ES-I3 (cell line): ENCODE data around the gene CLEC3B.

Experiments
- H3K36me3 ChIP-seq: 2 replicates; pipeline ENCODE4 v1.6.1; 2013; ENCODE audit warnings: mild to moderate bottlenecking, low read length, control low read depth, moderate library complexity; ENCODE audit not compliant: insufficient read depth
- H3K4me1 ChIP-seq: 2 replicates; pipeline ENCODE4 v1.6.1; 2013; ENCODE audit warnings: mild to moderate bottlenecking, control low read depth, low read length; ENCODE audit not compliant: insufficient read depth
- H3K9ac ChIP-seq: 2 replicates; pipeline ENCODE4 v1.6.1; 2013; ENCODE audit warnings: low read depth, mild to moderate bottlenecking, low read length, moderate library complexity
- H3K9me3 ChIP-seq: 2 replicates; pipeline ENCODE4 v1.6.1; 2013; ENCODE audit warnings: mild to moderate bottlenecking, low read length, moderate library complexity; ENCODE audit not compliant: control insufficient read depth, insufficient read depth

The CLEC3B gene

DNA sequence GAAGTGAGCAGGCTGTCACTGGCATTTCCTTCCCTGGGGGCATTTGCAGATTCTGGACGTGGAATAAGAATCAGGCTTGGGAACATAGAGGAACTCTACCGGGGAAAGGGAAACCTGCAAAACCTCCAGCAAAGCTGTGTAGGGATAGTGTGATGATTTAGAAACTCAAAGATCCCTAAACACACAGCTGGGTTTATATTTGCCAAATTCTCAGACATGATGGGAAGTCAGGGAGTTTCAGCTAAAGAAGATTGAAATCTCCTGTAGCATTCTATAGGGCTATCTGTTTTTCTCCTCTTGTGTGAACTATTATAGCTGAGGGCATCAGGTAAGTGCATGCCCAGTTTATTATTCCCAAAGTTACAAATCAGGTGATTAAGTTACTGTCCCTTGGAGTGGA is 9.2 kb upstream of the CLEC3B start:
- Histone ChIP-seq H3K9me3 (no peaks in the 10 kb centered on the region), H3K9ac (no peak overlapping the region), H3K4me1 (peaks cover 14% of the 10 kb centered on the region; the same call in 1 of the 2 replicates), H3K36me3 (peaks cover 8% of the 10 kb centered on the region; the same call in 1 of the 2 replicates)

DNA sequence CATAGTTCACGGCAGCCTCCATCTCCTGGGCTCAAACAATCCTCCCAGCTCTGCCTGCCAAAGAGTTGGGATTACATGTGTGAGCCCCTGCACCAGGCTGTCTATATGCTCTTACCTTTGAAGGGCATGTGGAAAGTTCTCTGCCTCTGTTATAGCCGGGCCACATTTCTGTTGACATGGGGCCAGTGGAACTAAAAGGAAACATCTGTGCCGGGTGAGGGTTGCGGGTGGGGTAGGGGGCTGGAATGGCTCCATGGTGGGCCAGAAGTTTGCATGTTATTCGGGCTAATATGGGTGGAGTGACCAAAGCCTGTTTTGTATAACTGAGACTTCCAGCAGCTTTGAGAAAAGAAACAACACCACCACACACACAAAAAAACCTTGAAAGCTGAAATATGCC is 8.3 kb upstream of the CLEC3B start:
- Histone ChIP-seq H3K4me1 (peaks cover 14% of the 10 kb centered on the region; the same call in 1 of the 2 replicates), H3K9ac (no peak overlapping the region), H3K36me3 (peaks cover 6% of the 10 kb centered on the region; the same call in 1 of the 2 replicates), H3K9me3 (no peaks in the 10 kb centered on the region)

DNA sequence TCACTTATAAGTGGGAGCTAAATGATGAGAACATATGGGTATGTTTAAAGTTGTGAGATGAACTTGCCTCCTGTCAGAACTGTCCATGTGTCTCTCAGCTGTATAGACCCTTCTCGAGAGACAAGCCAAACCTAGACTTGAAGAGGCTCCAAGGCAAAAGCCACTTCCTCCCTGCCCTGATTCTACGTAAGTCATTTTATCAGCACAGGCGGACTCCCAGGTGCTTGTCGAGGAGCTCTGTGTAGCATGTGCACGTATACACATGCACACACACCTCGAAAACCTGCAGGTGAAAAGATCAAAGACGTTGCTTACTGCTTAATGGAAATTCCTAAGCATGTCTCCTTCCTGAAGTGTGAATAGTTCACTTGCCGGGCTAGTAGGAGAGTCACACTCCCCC is 5.6 kb upstream of the CLEC3B start:
- H3K9me3 ChIP-seq: no peaks in the 10 kb centered on the region
- H3K36me3 ChIP-seq: no peaks in the 10 kb centered on the region
- no peak overlapping the region for H3K9ac ChIP-seq
- H3K4me1 ChIP-seq: peaks cover 14% of the 10 kb centered on the region; the same call in 1 of the 2 replicates

DNA sequence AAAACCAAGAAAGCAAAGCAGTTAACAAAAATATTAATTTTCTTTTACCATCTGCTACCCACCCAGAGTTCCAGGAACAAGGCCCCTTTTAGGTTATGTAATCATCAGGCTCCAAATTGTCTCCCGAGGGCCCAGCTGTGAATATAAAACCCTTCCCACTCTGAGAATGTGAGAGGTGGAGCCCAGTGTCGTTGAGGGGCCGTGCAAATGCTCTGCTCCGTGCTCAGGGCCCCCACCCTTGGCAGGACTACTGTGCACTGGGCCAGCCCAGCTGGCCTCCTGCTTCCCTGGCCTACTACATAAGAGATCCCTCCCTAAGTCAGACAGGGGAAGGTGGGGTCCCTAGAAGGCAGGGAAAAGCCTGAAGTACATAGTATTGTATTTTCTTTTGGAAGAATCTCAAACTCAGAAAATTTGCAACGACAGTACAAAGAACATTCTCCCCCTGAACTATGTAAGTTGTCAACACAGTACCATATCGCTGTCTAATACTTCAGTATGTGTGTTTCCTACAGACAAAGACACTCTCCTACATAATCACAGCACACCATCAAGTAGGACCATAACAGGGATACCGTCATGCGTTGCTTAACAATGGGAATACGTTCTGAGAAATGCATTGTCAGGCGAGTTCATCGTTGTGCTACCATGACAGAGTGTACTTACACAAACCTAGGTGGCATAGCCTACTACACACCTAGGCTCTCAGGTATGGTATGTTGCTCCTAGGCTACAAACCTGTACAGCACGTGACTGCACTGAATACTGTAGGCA is 4.4 kb upstream of the CLEC3B start:
- no peak overlapping the region for H3K9ac ChIP-seq
- no peaks in the 10 kb centered on the region for H3K9me3 ChIP-seq
- peaks cover 10% of the 10 kb centered on the region; the same call in 1 of the 2 replicates for H3K4me1 ChIP-seq
- H3K36me3 ChIP-seq: no peaks in the 10 kb centered on the region

DNA sequence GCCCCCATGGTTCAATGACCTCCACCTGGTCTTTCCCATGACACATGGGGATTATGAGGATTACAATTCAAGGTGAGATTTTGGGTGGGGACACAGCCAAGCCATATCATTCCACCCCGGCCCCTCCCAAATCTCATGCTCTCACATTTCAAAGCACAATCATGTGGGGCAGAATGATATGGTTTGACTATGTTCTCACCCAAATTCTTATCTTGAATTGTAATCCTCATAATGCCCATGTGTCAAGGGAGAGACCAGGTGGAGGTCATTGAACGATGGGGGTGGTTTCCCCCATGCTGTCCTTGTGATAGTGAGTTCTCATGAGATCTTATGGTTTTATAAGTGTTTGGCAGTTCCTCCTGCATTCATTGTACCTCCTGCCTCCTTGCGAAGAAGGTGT is 2.4 kb upstream of the CLEC3B start:
- Histone ChIP-seq H3K9me3 (no peaks in the 10 kb centered on the region), H3K36me3 (no peaks in the 10 kb centered on the region), H3K4me1 (no peaks in the 10 kb centered on the region)

GRCh38 chr3:45024542-45025255 is 1.4 kb upstream of the CLEC3B start:
- Histone ChIP-seq H3K36me3 (no peaks in the 10 kb centered on the region), H3K9ac (no peak overlapping the region), H3K9me3 (no peaks in the 10 kb centered on the region), H3K4me1 (no peaks in the 10 kb centered on the region)

More for the DNA sequence above, 2.4 kb upstream of the CLEC3B start:
- H3K9ac ChIP-seq: no peak overlapping the region

DNA sequence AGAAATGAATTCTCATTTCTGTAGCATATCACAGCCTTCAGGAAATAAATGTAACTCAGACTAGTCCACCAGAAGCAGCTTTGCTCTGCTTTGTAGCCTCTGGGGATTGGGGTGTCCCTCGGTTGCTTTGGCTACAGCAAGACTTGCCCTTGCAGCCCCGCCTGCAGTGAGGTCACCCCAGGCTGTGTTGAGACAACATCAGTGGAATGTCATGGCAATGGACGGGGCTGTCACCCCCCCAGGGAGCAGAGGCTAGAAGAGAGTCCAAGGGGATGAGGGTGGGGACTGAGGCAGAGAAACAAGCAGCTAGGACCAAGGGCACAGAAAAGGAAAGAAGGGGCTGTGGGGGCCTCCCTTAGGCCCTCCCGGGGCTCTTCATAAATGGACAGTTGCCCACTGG is 854 bp downstream of the CLEC3B start:
- Histone ChIP-seq H3K36me3 (no peaks in the 10 kb centered on the region), H3K9me3 (no peaks in the 10 kb centered on the region), H3K4me1 (peaks cover 7% of the 10 kb centered on the region), H3K9ac (no peak overlapping the region)

GRCh38 chr3:45027441-45027840 is 1.3 kb downstream of the CLEC3B start:
- no peaks in the 10 kb centered on the region for H3K9me3 ChIP-seq
- H3K9ac ChIP-seq: no peak overlapping the region
- H3K4me1 ChIP-seq: peaks cover 7% of the 10 kb centered on the region
- no peaks in the 10 kb centered on the region for H3K36me3 ChIP-seq

DNA sequence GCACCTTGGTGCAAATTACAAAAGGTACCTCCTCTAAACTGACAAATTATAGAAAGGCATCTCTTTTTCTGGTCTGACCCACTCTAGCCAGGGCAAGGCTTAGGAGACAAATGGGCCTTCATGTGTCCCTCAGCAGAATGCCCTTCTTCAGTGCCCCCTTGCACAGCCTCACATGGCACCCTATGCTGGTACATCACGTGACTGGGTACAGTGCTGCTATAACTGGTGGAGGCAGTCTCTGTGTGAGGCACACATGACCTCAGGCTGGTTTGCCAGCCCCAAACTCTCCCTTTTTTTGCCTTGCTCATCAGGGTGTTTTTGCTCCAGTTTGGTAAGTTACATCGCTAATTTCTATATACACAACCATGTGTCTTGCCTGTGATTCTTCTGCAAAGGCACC is 3.1 kb downstream of the CLEC3B start:
- H3K9ac ChIP-seq: no peak overlapping the region
- no peaks in the 10 kb centered on the region for H3K9me3 ChIP-seq
- peaks cover 7% of the 10 kb centered on the region for H3K4me1 ChIP-seq
- no peaks in the 10 kb centered on the region for H3K36me3 ChIP-seq

DNA sequence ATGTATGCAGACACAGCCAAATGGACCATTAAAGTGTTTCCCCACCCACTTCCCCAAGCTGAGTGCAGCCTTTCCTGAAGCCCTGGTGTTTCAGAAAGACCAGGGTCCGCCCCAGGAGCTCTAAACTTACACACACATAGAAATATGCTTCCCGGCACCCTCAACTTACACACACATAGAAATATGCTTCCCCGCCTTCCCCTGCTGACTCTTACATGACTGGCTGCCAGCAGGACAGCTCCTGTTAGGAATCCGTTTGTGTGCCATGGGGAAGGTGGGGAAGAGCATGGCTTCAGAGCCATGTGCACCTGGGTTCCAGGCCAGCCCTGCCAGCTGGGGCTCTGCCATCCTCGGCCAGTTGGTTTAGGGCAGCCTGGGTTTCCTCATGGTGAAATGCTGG is 3.6 kb downstream of the CLEC3B start:
- Histone ChIP-seq H3K4me1 (peaks cover 7% of the 10 kb centered on the region), H3K9ac (no peak overlapping the region), H3K9me3 (no peaks in the 10 kb centered on the region), H3K36me3 (no peaks in the 10 kb centered on the region)

GRCh38 chr3:45031531-45031930 is 5.4 kb downstream of the CLEC3B start:
- no peak overlapping the region for H3K9ac ChIP-seq

GRCh38 chr3:45032113-45032512 is 6.0 kb downstream of the CLEC3B start:
- H3K36me3 ChIP-seq: no peaks in the 10 kb centered on the region
- H3K9me3 ChIP-seq: no peaks in the 10 kb centered on the region
- H3K4me1 ChIP-seq: peaks cover 7% of the 10 kb centered on the region
- H3K9ac ChIP-seq: no peak overlapping the region

More at GRCh38 chr3:45031531-45031930, 5.4 kb downstream of the CLEC3B start:
- H3K9me3 ChIP-seq: no peaks in the 10 kb centered on the region
- peaks cover 7% of the 10 kb centered on the region for H3K4me1 ChIP-seq
- no peaks in the 10 kb centered on the region for H3K36me3 ChIP-seq

GRCh38 chr3:45033791-45034190 is 7.7 kb downstream of the CLEC3B start:
- H3K9me3 ChIP-seq: no peaks in the 10 kb centered on the region
- H3K36me3 ChIP-seq: no peaks in the 10 kb centered on the region
- H3K9ac ChIP-seq: no peak overlapping the region
- H3K4me1 ChIP-seq: peaks cover 12% of the 10 kb centered on the region

GRCh38 chr3:45034612-45035252 is 8.6 kb downstream of the CLEC3B start:
- Histone ChIP-seq H3K36me3 (no peaks in the 10 kb centered on the region), H3K9ac (no peak overlapping the region), H3K4me1 (peaks cover 12% of the 10 kb centered on the region), H3K9me3 (no peaks in the 10 kb centered on the region)
